ENCODE results near the gene GZMM.

DNA sequence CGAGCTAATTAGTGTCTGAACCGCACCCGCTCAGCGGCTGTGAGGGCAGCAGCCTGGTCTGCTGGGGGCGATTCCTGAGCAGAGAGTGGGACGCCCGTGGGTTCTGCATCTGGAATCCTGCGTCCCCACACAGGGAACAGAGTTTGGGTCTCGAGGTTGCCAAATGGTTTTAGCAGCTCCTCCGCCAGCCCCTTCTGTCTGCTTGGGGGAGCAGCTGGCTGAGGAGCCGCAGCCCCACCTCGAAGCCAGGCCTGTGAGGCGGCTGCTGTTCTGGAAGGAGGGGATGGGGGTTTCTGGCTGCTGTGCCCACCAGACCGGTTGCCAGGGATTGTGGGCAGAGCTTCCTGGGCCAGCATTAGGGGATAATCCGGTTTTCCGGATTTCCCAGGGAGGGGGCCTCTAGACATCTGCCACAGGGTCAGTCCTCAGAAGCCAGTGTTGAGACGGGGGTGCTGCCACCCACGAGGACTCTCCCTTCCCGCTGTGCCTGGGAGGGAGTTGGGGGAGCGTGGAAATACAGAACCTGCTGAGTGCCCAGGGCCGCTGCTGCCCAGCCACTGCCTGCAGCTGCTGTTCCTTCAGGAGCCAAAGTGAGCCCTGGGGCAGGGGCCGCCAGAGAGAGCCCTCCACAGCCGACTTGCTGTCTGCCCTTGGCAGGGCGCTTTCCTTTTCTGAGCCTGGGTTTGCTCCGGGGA is 10.3 kb upstream of the GZMM start:
- TF ChIP-seq CTCF (IDR thresholded peaks at IDR 0.05 in 4 of 5, conservative IDR thresholded peaks at IDR 0.05 in 1 of 5) (no peak), POLR2A (IDR thresholded peaks at IDR 0.05) (no peak)

Data from gastrocnemius medialis (tissue), 4 donors.